Measurements from ENCODE around the gene MT1G. TPM values are rescaled to one million over a fixed set of nuclear protein-coding genes. Genes with fewer than 3 reads are reported as not detected.

MT1G gene
- total and polyA plus RNA-seq, 2 experiments from 2014 or later = 184 to 1,014 TPM

- Mint-ChIP-seq H3K4me3 (peak within 1 kb of the TSS; percentile 93), H3K36me3 (ENCODE audit: low read depth) (peaks cover 40% of the 10 kb centered on the region), H3K9me3 (peaks cover 11% of the 10 kb centered on the region; the same call in 2 of the 3 replicates), H3K4me1 (peaks cover 27% of the 10 kb centered on the region), H3K27ac (peak within 1 kb of the TSS; percentile 89; the same call in 1 of the 2 replicates), H3K27me3 (ENCODE audit: insufficient read depth, low read depth, poor library complexity) (peaks cover 24% of the 10 kb centered on the region)
- Histone ChIP-seq H3K79me2 (replicated peaks; ENCODE audit: insufficient read depth) (peaks cover 14% of the 10 kb centered on the region), H3F3A (replicated peaks; ENCODE audit: low read depth) (peaks cover 7% of the 10 kb centered on the region; the same call in 1 of the 2 replicates), H4K20me1 (replicated peaks; ENCODE audit: insufficient read depth) (no peaks in the 10 kb centered on the region), H2AFZ (peak within 1 kb of the TSS; percentile 95), H3K27me3 (ENCODE audit: insufficient read depth) (peaks cover 24% of the 10 kb centered on the region), H3K36me3 (ENCODE audit: insufficient read depth) (no peaks in the 10 kb centered on the region), H3K4me3 (peak within 1 kb of the TSS; percentile 86), H3K4me2 (peak within 1 kb of the TSS; percentile 96), H3K27ac (ENCODE audit: low read depth) (no peak within 1 kb of the TSS), H3K9me2 (ENCODE audit: insufficient read depth) (no peaks in the 10 kb centered on the region), H3K4me1 (ENCODE audit: insufficient read depth) (peaks cover 28% of the 10 kb centered on the region)
- DNase-seq (ENCODE audit: low spot score) (peak; percentile 89), ATAC-seq (peak; percentile 92)
- TF ChIP-seq POLR2AphosphoS5 (IDR thresholded peaks at IDR 0.05; ENCODE audit: low read depth) = peak; percentile 97
- no peak for TF ChIP-seq EZH2 (IDR thresholded peaks at IDR 0.05; ENCODE audit: low read depth, unreplicated experiment)
- TF ChIP-seq ETS1 (IDR thresholded peaks at IDR 0.05) = peak; percentile 45; the same call in 1 of the 2 replicates
These were observed 14.3 kb upstream of the MT1G start, which contains the start of gene MT1X for GRCh38 chr16:56681939-56682702. TSS of gene MT1X (plus strand) at chr16:56682470. CDS start at chr16:56682541, 71 bp downstream.

- Histone ChIP-seq H3K27ac (ENCODE audit: low read depth) (no peak overlapping the region), H2AFZ (no peak overlapping the region), H3K4me2 (no peak overlapping the region), H3K4me1 (ENCODE audit: insufficient read depth) (peaks cover 45% of the 10 kb centered on the region), H3K4me3 (no peak overlapping the region), H3K36me3 (ENCODE audit: insufficient read depth) (no peaks in the 10 kb centered on the region), H3K27me3 (ENCODE audit: insufficient read depth) (peaks cover 24% of the 10 kb centered on the region), H3K9me2 (ENCODE audit: insufficient read depth) (no peaks in the 10 kb centered on the region), H3K79me2 (replicated peaks; ENCODE audit: insufficient read depth) (peaks cover 14% of the 10 kb centered on the region), H3F3A (replicated peaks; ENCODE audit: low read depth) (peaks cover 14% of the 10 kb centered on the region), H4K20me1 (replicated peaks; ENCODE audit: insufficient read depth) (no peaks in the 10 kb centered on the region)
- DNase-seq (ENCODE audit: low spot score) (no peak), ATAC-seq (no peak)
- TF ChIP-seq CREB1 (CRISPR knock-in tag; IDR thresholded peaks at IDR 0.05; ENCODE audit: low read depth) (no peak), EZH2phosphoT487 (IDR thresholded peaks at IDR 0.05; ENCODE audit: unreplicated experiment) (no peak)
- Mint-ChIP-seq H3K27me3 (ENCODE audit: insufficient read depth, low read depth, poor library complexity) (peaks cover 44% of the 10 kb centered on the region), H3K36me3 (ENCODE audit: low read depth) (peaks cover 20% of the 10 kb centered on the region), H3K4me1 (peaks cover 45% of the 10 kb centered on the region), H3K27ac (no peak overlapping the region), H3K9me3 (no peaks in the 10 kb centered on the region), H3K4me3 (no peak overlapping the region)
These were observed 12.0 kb upstream of the MT1G start for GRCh38 chr16:56679818-56680217.

- H4K20me1 ChIP-seq (replicated peaks; ENCODE audit: insufficient read depth) = no peaks in the 10 kb centered on the region
- no peak overlapping the region for H3K27ac ChIP-seq (ENCODE audit: low read depth)
- H3K36me3 ChIP-seq (ENCODE audit: insufficient read depth) = no peaks in the 10 kb centered on the region
- no peak for DNase-seq (ENCODE audit: low spot score)
- H2AFZ ChIP-seq = no peak overlapping the region
- Mint-ChIP-seq H3K36me3 (ENCODE audit: low read depth) (peaks cover 16% of the 10 kb centered on the region), H3K9me3 (no peaks in the 10 kb centered on the region), H3K4me3 (no peak overlapping the region), H3K4me1 (peaks cover 47% of the 10 kb centered on the region), H3K27me3 (ENCODE audit: insufficient read depth, low read depth, poor library complexity) (peaks cover 45% of the 10 kb centered on the region), H3K27ac (no peak overlapping the region)
- no peak overlapping the region for H3K4me2 ChIP-seq
- H3K4me1 ChIP-seq (ENCODE audit: insufficient read depth) = peaks cover 48% of the 10 kb centered on the region
- ATAC-seq = no peak
- H3K79me2 ChIP-seq (replicated peaks; ENCODE audit: insufficient read depth) = peaks cover 14% of the 10 kb centered on the region
- TF ChIP-seq REST (IDR thresholded peaks at IDR 0.05; ENCODE audit: unreplicated experiment) (no peak), EZH2phosphoT487 (IDR thresholded peaks at IDR 0.05; ENCODE audit: unreplicated experiment) (no peak), ZNF114 (CRISPR knock-in tag; IDR thresholded peaks at IDR 0.05) (no peak)
- H3K27me3 ChIP-seq (ENCODE audit: insufficient read depth) = peaks cover 24% of the 10 kb centered on the region
- H3K4me3 ChIP-seq = no peak overlapping the region
- H3K9me2 ChIP-seq (ENCODE audit: insufficient read depth) = no peaks in the 10 kb centered on the region
- H3F3A ChIP-seq (replicated peaks; ENCODE audit: low read depth) = peaks cover 14% of the 10 kb centered on the region
These were observed 11.3 kb upstream of the MT1G start for GRCh38 chr16:56679078-56679730.

Measured in GM23338 (cell line).